K562 (cell line): ENCODE measurements around the gene TARS3. TPM values are rescaled to one million over a fixed set of nuclear protein-coding genes. Genes with fewer than 3 reads are reported as not detected.

Experiments
- ATAC-seq: fragments of 200-7000 bp; cut with Tn5 transposase; 3 replicates; pipeline ENCODE4 v1.9.1; 2020; ENCODE audit warnings: moderate library complexity
- BruUV-seq: library from RNA; stranded (reverse); fragments of 400-500 nt; replicated peaks from 2 replicates; lab custom pipeline; 2021; lab: Mats Ljungman, UMichigan
- CTCF ChIA-PET: fragments of 300-600 bp; formaldehyde crosslinking; extraction: SDS; loops from one replicate; lab custom pipeline; 2021; ENCODE audit warnings: low intra/inter-chr PET ratio; lab: Yijun Ruan, JAX
- POLR2A ChIA-PET: fragments of 300-600, 350-650 bp; sonication (Branson Sonifier 250); formaldehyde crosslinking; extraction: SDS; loops from one replicate; lab custom pipeline; 2021; ENCODE audit warnings: antibody characterized with exemption, inconsistent platforms; lab: Yijun Ruan, JAX
- DNase-seq, 4 experiments: peaks; one replicate each; pipeline versions ENCODE4 v3.0.0 to v3.0.0-alpha.2; 2011 to 2018; ENCODE audit warnings: low spot score in 3 of 4, mixed read lengths in 3 of 4; ENCODE audit errors: extremely low read depth in 1 of 4
- FAIRE-seq: peaks from 2 replicates; lab custom pipeline; 2011; peaks lifted over from hg19 to GRCh38; lab: Jason Lieb, UNC
- H2AFZ ChIP-seq: 2 replicates; pipeline ENCODE4 v1.6.0; 2011; ENCODE audit warnings: low read depth, low read length, control low read depth, inconsistent platforms
- H3K27ac ChIP-seq: fragments of 200-600 bp; 3 replicates; pipeline ENCODE4 v1.8.0; 2011; ENCODE audit warnings: low read depth, mild to moderate bottlenecking, control low read depth, inconsistent platforms, low read length, moderate library complexity, mixed read lengths; ENCODE audit errors: extremely low read depth
- H3K27me3 ChIP-seq, 2 experiments: fragments of 300-600 bp in 1 of 2; 2 replicates in 1 of 2; 3 replicates in 1 of 2; pipeline versions ENCODE4 v1.6.0 to v1.8.0; 2011; ENCODE audit warnings: inconsistent platforms in 2 of 2, low read length in 2 of 2, mild to moderate bottlenecking in 1 of 2, mixed read lengths in 1 of 2, moderate library complexity in 1 of 2; ENCODE audit not compliant: control insufficient read depth in 2 of 2, insufficient read depth in 2 of 2
- H3K36me3 ChIP-seq: fragments of 300-600 bp; 3 replicates; pipeline ENCODE4 v1.8.0; 2011; ENCODE audit warnings: mild to moderate bottlenecking, low read length, inconsistent platforms; ENCODE audit not compliant: control insufficient read depth, insufficient read depth
- H3K4me1 ChIP-seq, 2 experiments: fragments of 200-600 bp in 1 of 2; replicated peaks in 1 of 2; 2 replicates in 1 of 2; 3 replicates in 1 of 2; pipeline versions ENCODE4 v1.5.1 to v1.8.0; 2011; ENCODE audit warnings: inconsistent platforms in 2 of 2, low read length in 2 of 2, mild to moderate bottlenecking in 1 of 2, mixed read lengths in 1 of 2, moderate library complexity in 1 of 2; ENCODE audit not compliant: control insufficient read depth in 2 of 2, insufficient read depth in 2 of 2
- H3K4me2 ChIP-seq: 2 replicates; pipeline ENCODE4 v1.6.1; 2011; ENCODE audit warnings: low read length, control low read depth, inconsistent platforms, mixed read lengths; ENCODE audit not compliant: insufficient read depth
- H3K4me3 ChIP-seq: fragments of 200-600 bp; sonication (generic), shearing (Covaris generic); 2 replicates; pipeline ENCODE4 v1.5.1; 2016; ENCODE audit warnings: control low read depth, inconsistent platforms
- H3K79me2 ChIP-seq: fragments of 200-600 bp; 3 replicates; pipeline ENCODE4 v1.8.0; 2011; ENCODE audit warnings: low read length, inconsistent platforms; ENCODE audit not compliant: control insufficient read depth, insufficient read depth
- H3K9ac ChIP-seq, 2 experiments: 2 replicates each; pipeline versions ENCODE4 v1.6.0 to v1.6.1; 2011; ENCODE audit warnings: low read depth in 2 of 2, low read length in 2 of 2, control low read depth in 1 of 2, inconsistent platforms in 1 of 2, mild to moderate bottlenecking in 1 of 2, mixed read lengths in 1 of 2; ENCODE audit not compliant: insufficient read depth in 1 of 2
- H3K9me1 ChIP-seq: one replicate; pipeline ENCODE4 v1.6.0; 2011; ENCODE audit warnings: inconsistent platforms, mild to moderate bottlenecking, low read length, moderate library complexity; ENCODE audit not compliant: control insufficient read depth, insufficient read depth
- H3K9me3 ChIP-seq: replicated peaks from 2 replicates; pipeline ENCODE4 v1.5.1; 2011; ENCODE audit warnings: low read depth, low read length, inconsistent platforms; ENCODE audit not compliant: control insufficient read depth, insufficient read depth
- H4K20me1 ChIP-seq: replicated peaks from 2 replicates; pipeline ENCODE4 v1.6.1; 2011; ENCODE audit warnings: low read length, inconsistent platforms, mixed read lengths; ENCODE audit not compliant: control insufficient read depth, insufficient read depth
- ASH1L ChIP-seq: fragments of 450-650 bp; IDR thresholded peaks from 2 replicates; pipeline ENCODE4 v1.6.1; 2018; ENCODE audit warnings: borderline replicate concordance, mild to moderate bottlenecking, low read depth; ENCODE audit not compliant: partially characterized antibody
- CBFA2T2 ChIP-seq: fragments of 450-650 bp; conservative IDR thresholded peaks from 2 replicates; pipeline ENCODE4 v1.6.1; 2017; ENCODE audit warnings: mild to moderate bottlenecking
- CXXC5 ChIP-seq: fragments of 250-450 bp; sonication (Bioruptor Pico); IDR thresholded peaks from 2 replicates; pipeline ENCODE4 v1.8.0; 2022; ENCODE audit warnings: inconsistent platforms, mild to moderate bottlenecking, moderate library complexity
- ETV6 ChIP-seq, 3 experiments: fragments of 150-350 bp in 1 of 3; sonication (generic) in 1 of 3; formaldehyde crosslinking in 1 of 3; IDR thresholded peaks; 2 replicates each; pipeline versions ENCODE4 v1.6.1 to v1.8.0; 2014 to 2022; ENCODE audit warnings: borderline replicate concordance in 2 of 3, low read depth in 2 of 3, antibody characterized with exemption in 1 of 3, low read length in 1 of 3, mild to moderate bottlenecking in 1 of 3, missing genetic modification reagents in 1 of 3
- FOXP1 ChIP-seq: sonication (generic); formaldehyde crosslinking; IDR thresholded peaks from 2 replicates; pipeline ENCODE4 v1.8.0; 2022; ENCODE audit warnings: mild to moderate bottlenecking, missing genetic modification reagents
- HIVEP1 ChIP-seq: fragments of 250-450 bp; sonication (Bioruptor Pico); IDR thresholded peaks from 2 replicates; pipeline ENCODE4 v1.4.0; 2020; ENCODE audit warnings: mild to moderate bottlenecking
- HNRNPLL ChIP-seq: fragments of 200-400 bp; formaldehyde crosslinking; IDR thresholded peaks from 2 replicates; pipeline ENCODE4 v1.6.1; 2017; ENCODE audit warnings: low read length, low read depth, mild to moderate bottlenecking; ENCODE audit not compliant: poor library complexity, severe bottlenecking
- MCM2 ChIP-seq: fragments of 450-650 bp; IDR thresholded peaks from 2 replicates; pipeline ENCODE4 v1.6.1; 2017; ENCODE audit warnings: low read depth, mild to moderate bottlenecking
- RAD21 ChIP-seq, 2 experiments: fragments of 250-450 bp in 1 of 2; fragments of 450-650 bp in 1 of 2; sonication (Bioruptor Pico) in 1 of 2; formaldehyde crosslinking in 1 of 2; IDR thresholded peaks in 1 of 2; conservative IDR thresholded peaks in 1 of 2; 2 replicates each; pipeline versions ENCODE4 v1.4.0 to v1.8.0; 2020 to 2022; ENCODE audit warnings: mild to moderate bottlenecking in 2 of 2, moderate library complexity in 1 of 2
- SLC30A9 ChIP-seq: fragments of 250-450 bp; sonication (Bioruptor Pico); IDR thresholded peaks from 2 replicates; pipeline ENCODE4 v1.8.0; 2022; ENCODE audit warnings: mild to moderate bottlenecking, moderate library complexity
- SNIP1 ChIP-seq: fragments of 450-650 bp; IDR thresholded peaks from 2 replicates; pipeline ENCODE4 v1.7.1; 2017; ENCODE audit warnings: low read depth, mild to moderate bottlenecking
- ZFP1 ChIP-seq: fragments of 450-650 bp; formaldehyde crosslinking; IDR thresholded peaks from 2 replicates; pipeline ENCODE4 v1.4.0; 2020; ENCODE audit warnings: mild to moderate bottlenecking, mixed read lengths
- ZFX ChIP-seq: sonication (generic); formaldehyde crosslinking; IDR thresholded peaks from 2 replicates; pipeline ENCODE4 v1.8.0; 2022; ENCODE audit warnings: mild to moderate bottlenecking, missing genetic modification reagents, moderate library complexity
- ZKSCAN8 ChIP-seq: fragments of 200-800 bp; sonication (Bioruptor generic); IDR thresholded peaks from 2 replicates; pipeline ENCODE4 v1.6.1; 2016; ENCODE audit warnings: missing genetic modification characterization, missing compliant biosample characterization
- ZNF143 ChIP-seq: sonication (generic); formaldehyde crosslinking; IDR thresholded peaks from 2 replicates; pipeline ENCODE4 v1.9.0; 2022; ENCODE audit warnings: mild to moderate bottlenecking, missing genetic modification reagents
- WGBS: fragments of 100-300 bp; shearing (Covaris generic); methylation state at CpG from one replicate; pipeline ENCODE4 v1.1.6; 2016; ENCODE audit warnings: low coverage, mixed read lengths; ENCODE audit not compliant: insufficient coverage; ENCODE audit errors: missing lambda C conversion rate; 5-methylcytosine and 5-hydroxymethylcytosine counted together
- in situ Hi-C: fragments of 300-500 bp; cut with MboI; formaldehyde crosslinking; loops from 4 replicates; pipeline ENCODE4 v1.15.0; 2018; ENCODE audit warnings: inconsistent platforms, mixed read lengths
- intact Hi-C: fragments of 100-400 bp; cut with micrococcal nuclease; formaldehyde crosslinking; loops from 2 replicates; pipeline ENCODE4 v1.14.2; 2022
- polyA plus RNA-seq, 8 experiments: library from polyadenylated mRNA; depleted of rRNA in 4 of 8; stranded (reverse) in 5 of 8; unstranded in 3 of 8; fragments of >200 nt; fragmentation: Nextera tagmentation in 2 of 8; fragmentation: Illumina TruSeq in 1 of 8; extraction: Ambion mirVana in 2 of 8; extraction: Trizol in 1 of 8; gene quantifications; 2 replicates each; pipeline versions ENCODE4 v1.2.1 to v1.2.3, GENCODE V29; 2011 to 2014; ENCODE audit warnings: inconsistent platforms in 1 of 8, missing spikeins in 1 of 8
- total RNA-seq, 7 experiments: library from RNA; depleted of rRNA in 6 of 7; stranded (reverse); fragments of >200 nt in 6 of 7; fragmentation: Illumina TruSeq in 2 of 7; extraction: Trizol in 2 of 7; gene quantifications; 2 replicates each; pipeline versions ENCODE4 v1.2.1 to v1.2.3, GENCODE V29; 2011 to 2021; ENCODE audit warnings: low replicate concordance in 1 of 7

Gene TARS3
- total and polyA plus RNA-seq, 9 of the 15 experiments (the other 6 are each of a cell fraction or from before 2014, with no cell fraction given), result 2.1 to 14.7 (median 9.8) TPM

- no peak for TF ChIP-seq RAD21 (CRISPR knock-in tag; conservative IDR thresholded peaks at IDR 0.05 in 1 of 2, IDR thresholded peaks at IDR 0.05 in 1 of 2)
These were observed 110.9 kb downstream of the TARS3 start (continued) for GRCh38 chr15:101613130-101614000.

- H3K27me3 ChIP-seq, result peaks cover 38 to 73% of the 10 kb centered on the region in 2 experiments
- POLR2A ChIA-PET, result no interaction called here
- H3K4me2 ChIP-seq, result no peak overlapping the region
- peaks cover 17 to 21% of the 10 kb centered on the region in 2 experiments; a peak in 4 of 5 replicates for H3K4me1 ChIP-seq
- WGBS, result 10% methylated on average over 10 of the region's 11 CpGs
- H3K9ac ChIP-seq, result no peak overlapping the region
- intact Hi-C loops (no loop called here), in situ Hi-C loops (no loop called here)
- H2AFZ ChIP-seq, result no peak overlapping the region
- BruUV-seq, result no TSS peak
- no peaks in the 10 kb centered on the region for H3K79me2 ChIP-seq
- H3K27ac ChIP-seq, result no peak overlapping the region
- H3K9me1 ChIP-seq, result no peaks in the 10 kb centered on the region
- H3K36me3 ChIP-seq, result no peaks in the 10 kb centered on the region
- H3K9me3 ChIP-seq, result no peaks in the 10 kb centered on the region
- FAIRE-seq, result no peak
- ATAC-seq, result no peak
- no peak for DNase-seq
- no peak overlapping the region for H3K4me3 ChIP-seq
- CTCF ChIA-PET, result no interaction called here
- TF ChIP-seq CBFA2T2, result no peak
- no peak for TF ChIP-seq FOXP1 (CRISPR knock-in tag)
- no peak for TF ChIP-seq ZKSCAN8 (CRISPR knock-in tag)
- TF ChIP-seq SLC30A9, result no peak
- TF ChIP-seq ZFX (CRISPR knock-in tag), result no peak
- TF ChIP-seq ZFP1 (CRISPR knock-in tag), result no peak
- TF ChIP-seq ZNF143 (CRISPR knock-in tag), result no peak
- no peak for TF ChIP-seq HIVEP1 (CRISPR knock-in tag)
- TF ChIP-seq MCM2, result no peak
- no peak for TF ChIP-seq ETV6 (IDR thresholded peaks at IDR 0.05; ENCODE audit: borderline replicate concordance in 1 of 2, low read depth in 2 of 2, low read length in 1 of 2)
- no peak for TF ChIP-seq ETV6 (CRISPR knock-in tag; IDR thresholded peaks at IDR 0.05; ENCODE audit: borderline replicate concordance)
- no peak for TF ChIP-seq SNIP1
- no peak for TF ChIP-seq ASH1L
- TF ChIP-seq CXXC5, result no peak
- TF ChIP-seq HNRNPLL, result no peak
- no peaks in the 10 kb centered on the region for H4K20me1 ChIP-seq
These were observed 111.6 kb downstream of the TARS3 start for GRCh38 chr15:101612676-101613075.
